Heart left ventricle (tissue), 16 donors: Measurements from ENCODE around the gene FAXC. TPM values are rescaled to one million over a fixed set of nuclear protein-coding genes. Genes with fewer than 3 reads are reported as not detected.

ENCODE experiments used
- ATAC-seq, 4 donors: fragments of 200-7000 bp; cut with Tn5 transposase; one replicate each; pipeline ENCODE4 v1.9.1; 2020 to 2022; ENCODE audit warnings: moderate library complexity in 4 of 4, mild to moderate bottlenecking in 3 of 4, moderate number of reproducible peaks in 1 of 4
- DNase-seq, 5 donors: peaks; one replicate each; pipeline ENCODE4 v3.0.0-alpha.2; 2020
- H3K27ac ChIP-seq, 12 donors: fragments of 200-600 bp; sonication (generic) in 4 of 12; one replicate each; pipeline versions ENCODE4 v1.5.0 to v1.8.0; 2016 to 2022; ENCODE audit warnings: mild to moderate bottlenecking in 2 of 12
- H3K27me3 ChIP-seq, 9 donors: fragments of 200-600 bp; sonication (generic) in 2 of 9; one replicate each; pipeline versions ENCODE4 v1.5.1 to v1.8.0; 2016 to 2022; ENCODE audit warnings: mild to moderate bottlenecking in 3 of 9
- H3K36me3 ChIP-seq, 9 donors: fragments of 200-600 bp; sonication (generic) in 2 of 9; one replicate each; pipeline versions ENCODE4 v1.5.0 to v1.8.0; 2018 to 2022; ENCODE audit warnings: mild to moderate bottlenecking in 2 of 9
- H3K4me1 ChIP-seq, 12 donors: fragments of 200-600 bp; sonication (generic) in 4 of 12; one replicate each; pipeline versions ENCODE4 v1.5.0 to v1.8.0; 2016 to 2022; ENCODE audit warnings: mild to moderate bottlenecking in 3 of 12
- H3K4me3 ChIP-seq, 12 donors: fragments of 200-600 bp; sonication (generic) in 4 of 12; one replicate each; pipeline versions ENCODE4 v1.5.0 to v1.8.0; 2017 to 2022; ENCODE audit warnings: mild to moderate bottlenecking in 9 of 12, moderate library complexity in 4 of 12
- H3K9me3 ChIP-seq, 12 donors: fragments of 200-600 bp; sonication (generic) in 4 of 12; one replicate each; pipeline versions ENCODE4 v1.5.0 to v1.8.0; 2016 to 2022; ENCODE audit warnings: mild to moderate bottlenecking in 1 of 12
- CTCF ChIP-seq, 12 donors: fragments of 200-600 bp; sonication (generic) in 4 of 12; IDR thresholded peaks; one replicate each; pipeline versions ENCODE4 v1.5.0 to v1.8.0; 2018 to 2022; ENCODE audit warnings: antibody characterized with exemption in 12 of 12, mild to moderate bottlenecking in 5 of 12
- POLR2A ChIP-seq, 2 donors: fragments of 450-650 bp; IDR thresholded peaks; one replicate each; pipeline ENCODE4 v1.6.1; 2017; ENCODE audit warnings: antibody characterized with exemption in 2 of 2, mild to moderate bottlenecking in 2 of 2, moderate library complexity in 2 of 2
- WGBS, 4 donors: extraction: QIAGEN DNeasy Blood & Tissue Kit in 2 of 4; methylation state at CpG; one replicate each; pipeline versions ENCODE4 v1.1.5 to v1.1.7; 2013 to 2018; 5-methylcytosine and 5-hydroxymethylcytosine counted together
- intact Hi-C, 10 donors: fragments of 100-400 bp; cut with DNase I; formaldehyde crosslinking; loops; one replicate each; pipeline versions ENCODE4 v1.11.1 to v1.14.2; 2022
- polyA plus RNA-seq, 2 donors: library from polyadenylated mRNA; stranded (reverse); fragments of 200-250 nt; gene quantifications; one replicate each; pipeline ENCODE4 v1.2.3, GENCODE V29; 2013
- total RNA-seq, 9 donors: library from RNA; depleted of rRNA in 2 of 9; stranded (reverse); fragments of >200 nt in 2 of 9; fragmentation: NEBNext Ultra II Directional in 3 of 9; extraction: Animal tissue kit (Norgen Biotek cat#: 25700) in 3 of 9; gene quantifications; one replicate each; pipeline versions ENCODE4 v1.1.0 to v1.2.4, GENCODE V29; 2016 to 2023
- donor health status: ischemic (EF 13 %, LVEDD 7.1; RV severe dilation, severe dysfunction).
- donor health status: healthy with polysubstance abuse.
- donor health status: DM: no; HTN: yes; CAD: no.
- donor health status: DM: no; HTN: no; CAD: no.
- donor health status: ischemic (EF 25% LVEDD 6.9; RV normal size, moderate dysfunction).
- donor health status: ischemic (EF 25% LVEDD 5.7; RV mildly dilated, moderate dysfunction).
- donor health status: healthy.
- donor health status: DM: yes; HTN: yes; CAD: no.
- donor health status: ischemic (EF 35%, LVEDD 5.7; RV mildly dilated, moderate dysfunction).
- donor health status: nonischemic (EF 11% LVEDD 7.7; RV severe dilation, severe dysfunction).
- donor health status: DM: yes; HTN: yes; CAD: no.
- donor health status: PGD.
- donor health status: ischemic (EF 29% LVEDD 5.4; RV normal size, mild dysfunction).
- donor health status: nonischemic (EF 23%, LVEDD 6.1; RV moderate dilation, normal function).

The FAXC gene
- total and polyA plus RNA-seq, 11 donors: under 0.01 to 3.2 (median 0.51) TPM; not detected in 3

GRCh38 chr6:99246602-99247001 is 102.9 kb downstream of the FAXC start:
- Histone ChIP-seq H3K4me1 (no peaks in the 10 kb centered on the region), H3K4me3 (no peak overlapping the region), H3K9me3 (no peaks in the 10 kb centered on the region), H3K27me3 (peaks cover 0 to 5% (median 0%) of the 10 kb centered on the region in 9 donors), H3K27ac (no peak overlapping the region), H3K36me3 (no peaks in the 10 kb centered on the region)
- TF ChIP-seq POLR2A (IDR thresholded peaks at IDR 0.05): no peak
- TF ChIP-seq CTCF (IDR thresholded peaks at IDR 0.05): no peak
- ATAC-seq (no peak), DNase-seq (no peak)
- intact Hi-C loops: no loop called here
- WGBS, 4 donors: 95 to 99% (median 97%) methylated on average over 1 of the region's 1 CpG

- 25 to 38% (median 31%) methylated on average over 3 to 5 of the region's 5 CpGs for WGBS, 4 donors
- Histone ChIP-seq H3K27me3 (peaks cover 0 to 5% (median 0%) of the 10 kb centered on the region in 9 donors), H3K27ac (no peak overlapping the region), H3K36me3 (no peaks in the 10 kb centered on the region), H3K4me3 (no peak overlapping the region), H3K4me1 (no peaks in the 10 kb centered on the region), H3K9me3 (no peaks in the 10 kb centered on the region)
- DNase-seq: no peak
- no peak for ATAC-seq
- intact Hi-C loops: loop anchor here in 8 of 10 donors (1.0 to 5.0 kb wide), 3 partner anchors 89 to 90 kb away; no protein-coding TSS in a partner anchor
- TF ChIP-seq POLR2A (IDR thresholded peaks at IDR 0.05) (no peak), CTCF (IDR thresholded peaks at IDR 0.05) (peak in 10 of 12 donors; percentile 22 to 52 (median 42))
Observed at GRCh38 chr6:99241905-99242534, 107.5 kb downstream of the FAXC start.

- Histone ChIP-seq H3K27me3 (peaks cover 0 to 29% (median 0%) of the 10 kb centered on the region in 9 donors), H3K9me3 (no peaks in the 10 kb centered on the region), H3K4me3 (no peak overlapping the region), H3K4me1 (no peaks in the 10 kb centered on the region), H3K36me3 (no peaks in the 10 kb centered on the region), H3K27ac (no peak overlapping the region)
- no peak for TF ChIP-seq CTCF (IDR thresholded peaks at IDR 0.05)
- no peak for TF ChIP-seq POLR2A (IDR thresholded peaks at IDR 0.05)
- intact Hi-C loops: no loop called here
- no peak for ATAC-seq
- DNase-seq: no peak
- WGBS, 4 donors: 58 to 76% (median 65%) methylated on average over 3 of the region's 3 CpGs
Observed at GRCh38 chr6:99236010-99236409, 113.5 kb downstream of the FAXC start.

GRCh38 chr6:99233219-99233618 is 116.3 kb downstream of the FAXC start:
- no peak for TF ChIP-seq POLR2A (IDR thresholded peaks at IDR 0.05)
- TF ChIP-seq CTCF (IDR thresholded peaks at IDR 0.05): no peak
- Histone ChIP-seq H3K27ac (no peak overlapping the region), H3K9me3 (no peaks in the 10 kb centered on the region), H3K4me1 (no peaks in the 10 kb centered on the region), H3K27me3 (peaks cover 0 to 29% (median 0%) of the 10 kb centered on the region in 9 donors), H3K4me3 (no peak overlapping the region), H3K36me3 (no peaks in the 10 kb centered on the region)
- 80 to 87% (median 82%) methylated on average over 4 of the region's 4 CpGs for WGBS, 4 donors
- no peak for DNase-seq
- no peak for ATAC-seq
- intact Hi-C loops: no loop called here
